VCaP (cell line): ENCODE results near the gene VEGFC.

Experiments used
- H3K27ac ChIP-seq: fragments of 450-650 bp; 2 replicates; pipeline ENCODE4 v1.5.1; 2017
- CTCF ChIP-seq: fragments of 450-650 bp; conservative IDR thresholded peaks from 2 replicates; pipeline ENCODE4 v1.5.1; 2017; ENCODE audit warnings: mild to moderate bottlenecking, moderate library complexity

The VEGFC gene

GRCh38 chr4:176833400-176834175 lies 40.9 kb upstream of the VEGFC start:
- no peak for TF ChIP-seq CTCF
- no peak overlapping the region for H3K27ac ChIP-seq

GRCh38 chr4:176830971-176831370 lies 38.2 kb upstream of the VEGFC start:
- TF ChIP-seq CTCF: no peak
- no peak overlapping the region for H3K27ac ChIP-seq

GRCh38 chr4:176825586-176825985 lies 32.9 kb upstream of the VEGFC start:
- H3K27ac ChIP-seq: no peak overlapping the region
- no peak for TF ChIP-seq CTCF

DNA sequence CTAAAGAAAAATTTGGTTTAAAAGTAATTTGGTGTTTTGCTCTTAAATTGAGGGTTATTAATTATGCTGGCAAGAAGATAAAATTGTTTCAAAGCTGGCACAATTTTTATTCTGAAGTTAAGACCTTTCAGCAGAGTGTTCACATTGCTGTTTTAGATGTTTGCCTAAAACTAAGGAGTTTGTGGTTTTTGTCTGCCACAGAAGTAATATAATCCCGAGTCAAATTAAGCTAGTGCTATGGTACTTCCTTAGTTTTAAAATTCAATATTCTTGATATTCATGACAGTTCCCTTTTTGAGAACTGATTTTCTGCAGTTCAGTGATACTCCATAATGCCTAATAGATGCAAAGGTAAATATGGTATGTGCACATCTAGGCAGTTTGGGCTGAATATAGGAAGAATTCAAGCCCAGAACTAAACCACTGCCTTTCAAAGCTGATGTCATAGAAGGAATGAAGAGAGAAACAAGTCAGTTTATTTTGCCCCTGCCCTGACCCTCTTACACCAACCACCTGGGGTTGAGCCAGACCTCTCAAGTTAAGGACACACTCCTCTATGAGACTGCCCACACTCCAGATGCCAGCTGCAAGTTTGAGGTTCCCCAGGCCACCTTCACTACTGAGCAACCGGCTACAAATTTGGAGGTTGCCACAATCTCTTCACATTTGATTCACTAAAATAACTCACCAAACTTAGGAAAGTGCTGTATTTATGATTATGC lies 32.1 kb upstream of the VEGFC start:
- H3K27ac ChIP-seq: no peak overlapping the region
- TF ChIP-seq CTCF: no peak

DNA sequence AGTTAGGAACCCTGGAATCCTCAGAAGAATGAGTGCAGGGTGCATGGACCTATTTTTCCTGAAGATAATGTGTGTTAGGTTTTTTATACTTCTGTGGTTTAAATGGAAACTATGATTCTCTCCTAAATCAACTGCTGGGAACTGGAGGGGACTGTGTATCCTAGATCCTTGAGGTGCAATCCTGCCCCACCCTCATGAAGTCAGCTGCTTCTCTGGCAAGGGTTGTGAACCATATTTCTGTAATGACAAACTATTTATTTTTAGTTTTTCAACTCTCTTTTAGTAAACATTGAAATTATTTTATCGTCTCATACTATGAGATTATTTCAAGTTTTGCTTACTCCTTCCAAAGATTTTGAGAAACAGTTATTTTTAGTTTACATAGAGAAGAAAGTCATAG lies 25.8 kb upstream of the VEGFC start:
- H3K27ac ChIP-seq: no peak overlapping the region
- TF ChIP-seq CTCF: no peak

GRCh38 chr4:176817204-176817603 lies 24.5 kb upstream of the VEGFC start:
- no peak overlapping the region for H3K27ac ChIP-seq

More at GRCh38 chr4:176817204-176817603, 24.5 kb upstream of the VEGFC start:
- no peak for TF ChIP-seq CTCF
